ENCODE measurements around the gene PANK4. TPM values are rescaled to one million over a fixed set of nuclear protein-coding genes. Genes with fewer than 3 reads are reported as not detected.

PANK4 gene
- total and polyA plus RNA-seq, 9 of the 15 experiments (the other 6 are each of a cell fraction or from before 2014, with no cell fraction given), result 0.93 to 55.6 (median 31.5) TPM

GRCh38 chr1:2548068-2548589, 21.7 kb upstream of the PANK4 start (continued):
- no peak for TF ChIP-seq ZNF224 (CRISPR knock-in tag; IDR thresholded peaks at IDR 0.05)
- TF ChIP-seq ZNF354B (CRISPR knock-in tag; IDR thresholded peaks at IDR 0.05), result no peak
- TF ChIP-seq USF1 (CRISPR knock-in tag; IDR thresholded peaks at IDR 0.05), result no peak
- no peak for TF ChIP-seq ZNF184 (CRISPR knock-in tag; IDR thresholded peaks at IDR 0.05)
- peak; percentile 60; the same call in 1 of the 2 replicates for TF ChIP-seq TARDBP (IDR thresholded peaks at IDR 0.05)
- TF ChIP-seq MYBL2 (IDR thresholded peaks at IDR 0.05; ENCODE audit: low read depth), result no peak
- no peak for TF ChIP-seq MYBL2 (CRISPR knock-in tag; IDR thresholded peaks at IDR 0.05; ENCODE audit: borderline replicate concordance)
- no peak for TF ChIP-seq ZNF197 (CRISPR knock-in tag; IDR thresholded peaks at IDR 0.05; ENCODE audit: low read depth)
- no peak for TF ChIP-seq NFXL1 (CRISPR knock-in tag; IDR thresholded peaks at IDR 0.05)
- TF ChIP-seq XRCC5 (IDR thresholded peaks at IDR 0.05; ENCODE audit: low read depth, low read length), result peak; percentile 92
- TF ChIP-seq EWSR1 (IDR thresholded peaks at IDR 0.05; ENCODE audit: borderline replicate concordance, low read depth, partially characterized antibody), result no peak
- no peak for TF ChIP-seq SMAD2 (IDR thresholded peaks at IDR 0.05; ENCODE audit: low read depth, low read length)
- TF ChIP-seq ZC3H11A (IDR thresholded peaks at IDR 0.05; ENCODE audit: low read depth, low read length), result no peak
- TF ChIP-seq HDAC1 (IDR thresholded peaks at IDR 0.05), result no peak
- TF ChIP-seq MAFK (IDR thresholded peaks at IDR 0.05; ENCODE audit: low read length), result no peak
- no peak for TF ChIP-seq LEF1 (IDR thresholded peaks at IDR 0.05)
- TF ChIP-seq ETV1 (tag; conservative IDR thresholded peaks at IDR 0.05; ENCODE audit: low read depth), result no peak
- no peak for TF ChIP-seq PURB (CRISPR knock-in tag; IDR thresholded peaks at IDR 0.05; ENCODE audit: low read depth)
- TF ChIP-seq ZNF41 (CRISPR knock-in tag; conservative IDR thresholded peaks at IDR 0.05), result no peak
- TF ChIP-seq ZNF318 (IDR thresholded peaks at IDR 0.05; ENCODE audit: borderline replicate concordance in 1 of 2, low read depth in 1 of 2), result no peak
- TF ChIP-seq SMARCA5 (IDR thresholded peaks at IDR 0.05), result peak; percentile 74; the same call in 1 of the 2 replicates
- TF ChIP-seq MAFG (tag; conservative IDR thresholded peaks at IDR 0.05), result no peak
- no peak for TF ChIP-seq PHF21A (IDR thresholded peaks at IDR 0.05; ENCODE audit: borderline replicate concordance, low read depth)
